HepG2 (cell line): ENCODE data around the gene DCAF4L1. TPM values are rescaled to one million over a fixed set of nuclear protein-coding genes. Genes with fewer than 3 reads are reported as not detected.
A peak's percentile ranks its signal among the peaks of the same experiment; 100 is the strongest.

Source experiments
- DNMT3B ChIP-seq: conservative IDR thresholded peaks from 2 replicates; pipeline ENCODE4 v1.6.1; 2016; ENCODE audit warnings: missing biosample characterization, control low read depth
- ERF ChIP-seq: IDR thresholded peaks from 2 replicates; pipeline ENCODE4 v1.6.1; 2018; ENCODE audit warnings: missing biosample characterization, missing genetic modification reagents
- HMGA1 ChIP-seq: sonication (generic); formaldehyde crosslinking; conservative IDR thresholded peaks from 2 replicates; pipeline ENCODE4 v1.4.0; 2020; ENCODE audit warnings: missing genetic modification reagents
- JUNB ChIP-seq: sonication (generic); formaldehyde crosslinking; IDR thresholded peaks from 2 replicates; pipeline ENCODE4 v1.8.0; 2022; ENCODE audit warnings: missing genetic modification reagents, mild to moderate bottlenecking, borderline replicate concordance
- KLF11 ChIP-seq: IDR thresholded peaks from 2 replicates; pipeline ENCODE4 v1.6.1; 2016; ENCODE audit warnings: missing compliant biosample characterization
- KLF15 ChIP-seq: sonication (generic); formaldehyde crosslinking; IDR thresholded peaks from 2 replicates; pipeline ENCODE4 v1.8.1; 2023; ENCODE audit warnings: borderline replicate concordance, mild to moderate bottlenecking, inconsistent platforms, missing genetic modification reagents, mixed read lengths
- MTF2 ChIP-seq: sonication (generic); formaldehyde crosslinking; IDR thresholded peaks from 2 replicates; pipeline ENCODE4 v1.5.0; 2020; ENCODE audit warnings: missing genetic modification reagents, borderline replicate concordance
- NCOA2 ChIP-seq: sonication (generic); formaldehyde crosslinking; IDR thresholded peaks from 2 replicates; pipeline ENCODE4 v1.8.0; 2022; ENCODE audit warnings: inconsistent platforms
- NFKB2 ChIP-seq: sonication (generic); formaldehyde crosslinking; IDR thresholded peaks from 2 replicates; pipeline ENCODE4 v1.4.0; 2020; ENCODE audit warnings: missing genetic modification reagents, borderline replicate concordance
- NR1H2 ChIP-seq: sonication (generic); formaldehyde crosslinking; IDR thresholded peaks from 2 replicates; pipeline ENCODE4 v1.8.1; 2022; ENCODE audit warnings: low read depth, missing genetic modification reagents, borderline replicate concordance
- RFXANK ChIP-seq: IDR thresholded peaks from 2 replicates; pipeline ENCODE4 v1.6.1; 2016
- U2AF1 ChIP-seq: fragments of 200-400 bp; formaldehyde crosslinking; optimal IDR thresholded peaks from 2 replicates; pipeline ENCODE3; 2017; ENCODE audit warnings: mild to moderate bottlenecking, low read depth, low read length
- ZBTB7A ChIP-seq: sonication (generic); formaldehyde crosslinking; IDR thresholded peaks from 2 replicates; pipeline ENCODE4 v1.8.0; 2022; ENCODE audit warnings: mild to moderate bottlenecking, missing genetic modification reagents
- ZNF205 ChIP-seq: IDR thresholded peaks from 2 replicates; pipeline ENCODE4 v1.6.1; 2018; ENCODE audit warnings: missing biosample characterization, missing genetic modification reagents
- ZNF343 ChIP-seq: sonication (generic); formaldehyde crosslinking; IDR thresholded peaks from 2 replicates; pipeline ENCODE4 v1.4.0; 2020; ENCODE audit warnings: mild to moderate bottlenecking, missing genetic modification reagents
- ZNF75D ChIP-seq: sonication (generic); formaldehyde crosslinking; IDR thresholded peaks from 2 replicates; pipeline ENCODE4 v1.8.1; 2023; ENCODE audit warnings: missing genetic modification reagents, mild to moderate bottlenecking, borderline replicate concordance
- polyA plus RNA-seq, 8 experiments: library from polyadenylated mRNA; depleted of rRNA in 3 of 8; stranded (reverse) in 7 of 8; unstranded in 1 of 8; fragments of >200 nt; fragmentation: Illumina TruSeq in 4 of 8; extraction: Trizol in 4 of 8; gene quantifications; 2 replicates each; pipeline versions ENCODE4 v1.2.1 to v1.2.3, GENCODE V29; 2011 to 2016; ENCODE audit warnings: low read depth in 4 of 8, missing spikeins in 1 of 8, mixed read lengths in 1 of 8; ENCODE audit not compliant: insufficient read depth in 1 of 8
- total RNA-seq, 5 experiments: library from RNA; depleted of rRNA; stranded (reverse); fragments of >200 nt; fragmentation: Illumina TruSeq; extraction: Trizol; gene quantifications; 2 replicates each; pipeline ENCODE4 v1.2.3, GENCODE V29; 2016; ENCODE audit warnings: low read depth in 1 of 5
- TF ChIP-seq, protein P1 (sequence below): sonication (generic); formaldehyde crosslinking; IDR thresholded peaks from 2 replicates; pipeline ENCODE4 v1.8.1; 2023; ENCODE audit warnings: missing genetic modification reagents, mild to moderate bottlenecking, borderline replicate concordance
- TF ChIP-seq, protein P2 (sequence below): sonication (generic); formaldehyde crosslinking; IDR thresholded peaks from 2 replicates; pipeline ENCODE4 v1.8.0; 2023; ENCODE audit warnings: mild to moderate bottlenecking, missing genetic modification reagents
- TF ChIP-seq, protein P3 (sequence below): IDR thresholded peaks from 2 replicates; pipeline ENCODE4 v1.6.1; 2018; ENCODE audit warnings: missing genetic modification reagents
- TF ChIP-seq, protein P4 (sequence below): sonication (generic); formaldehyde crosslinking; IDR thresholded peaks from 2 replicates; pipeline ENCODE4 v1.4.0; 2020; ENCODE audit warnings: missing genetic modification reagents, borderline replicate concordance
- TF ChIP-seq, protein P5 (sequence below): sonication (generic); formaldehyde crosslinking; IDR thresholded peaks from 2 replicates; pipeline ENCODE4 v1.9.0; 2021; ENCODE audit warnings: missing genetic modification reagents, borderline replicate concordance

DCAF4L1 gene
- total and polyA plus RNA-seq, 2 of the 13 experiments (the other 11 are each of a cell fraction or from before 2014, with no cell fraction given) = 0.05 to 0.09 TPM

DNA sequence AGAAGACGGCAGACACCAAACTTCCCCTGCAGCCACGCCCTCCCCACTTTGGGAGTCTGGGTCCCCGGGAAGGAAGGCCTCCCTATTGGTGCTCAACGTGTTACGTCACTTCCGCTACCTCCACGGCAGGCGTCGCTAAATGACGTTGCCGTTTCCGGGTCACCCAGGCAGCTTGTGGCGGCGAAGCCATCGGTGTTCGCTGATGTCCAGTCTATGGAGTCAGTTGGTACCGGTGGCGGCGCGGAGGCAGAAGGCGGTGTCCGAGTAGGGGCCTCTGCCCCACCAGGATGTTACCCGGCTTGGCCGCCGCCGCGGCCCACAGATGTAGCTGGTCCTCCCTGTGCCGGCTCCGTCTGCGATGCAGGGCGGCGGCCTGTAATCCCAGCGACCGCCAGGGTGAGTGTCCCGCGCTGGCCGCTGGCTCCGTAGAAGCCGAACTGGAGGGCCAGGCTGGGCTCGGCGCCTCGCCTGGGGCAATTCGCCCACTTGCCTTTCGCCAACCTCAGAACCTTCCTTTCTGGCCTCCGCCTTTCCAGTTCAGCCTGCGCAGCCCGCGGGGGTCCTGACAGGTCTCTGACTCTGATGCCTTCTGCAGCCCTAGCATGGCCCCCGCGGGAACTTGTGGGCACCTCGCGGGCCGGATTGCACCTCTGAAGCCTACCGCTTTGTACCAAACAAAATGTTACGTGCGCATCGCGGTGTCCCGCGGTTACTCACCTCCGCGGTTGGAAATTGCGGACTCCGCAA is 9.0 kb downstream of the DCAF4L1 start, which contains the start of gene SLC30A9 (continued):
- TF ChIP-seq ZNF343 (CRISPR knock-in tag) (no peak), NFKB2 (CRISPR knock-in tag) (peak; percentile 84; the same call in 1 of the 2 replicates), RFXANK (no peak), NCOA2 (CRISPR knock-in tag) (no peak; the same call in 1 of the 2 replicates), NR1H2 (CRISPR knock-in tag) (no peak), ZNF75D (CRISPR knock-in tag) (0 out of 2 replicates have a peak, but pooled peaks have one; percentile 52), ZNF205 (no peak), KLF15 (CRISPR knock-in tag) (no peak; the same call in 1 of the 2 replicates), MTF2 (CRISPR knock-in tag) (0 out of 2 replicates have a peak, but pooled peaks have one; percentile 83), ZBTB7A (CRISPR knock-in tag) (0 out of 2 replicates have a peak, but pooled peaks have one; percentile 13), JUNB (CRISPR knock-in tag) (no peak), KLF11 (CRISPR knock-in tag) (no peak), ERF (peak; percentile 76), HMGA1 (no peak), U2AF1 (no peak), DNMT3B (no peak)
- TF ChIP-seq, protein P1, sequence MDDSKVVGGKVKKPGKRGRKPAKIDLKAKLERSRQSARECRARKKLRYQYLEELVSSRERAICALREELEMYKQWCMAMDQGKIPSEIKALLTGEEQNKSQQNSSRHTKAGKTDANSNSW (CRISPR knock-in tag) = 0 out of 2 replicates have a peak, but pooled peaks have one; percentile 45
- TF ChIP-seq, protein P2, sequence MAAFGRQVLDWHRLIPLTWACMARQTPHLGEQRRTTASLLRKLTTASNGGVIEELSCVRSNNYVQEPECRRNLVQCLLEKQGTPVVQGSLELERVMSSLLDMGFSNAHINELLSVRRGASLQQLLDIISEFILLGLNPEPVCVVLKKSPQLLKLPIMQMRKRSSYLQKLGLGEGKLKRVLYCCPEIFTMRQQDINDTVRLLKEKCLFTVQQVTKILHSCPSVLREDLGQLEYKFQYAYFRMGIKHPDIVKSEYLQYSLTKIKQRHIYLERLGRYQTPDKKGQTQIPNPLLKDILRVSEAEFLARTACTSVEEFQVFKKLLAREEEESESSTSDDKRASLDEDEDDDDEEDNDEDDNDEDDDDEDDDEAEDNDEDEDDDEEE (CRISPR knock-in tag) = peak; percentile 71; the same call in 1 of the 2 replicates
- TF ChIP-seq, protein P3, sequence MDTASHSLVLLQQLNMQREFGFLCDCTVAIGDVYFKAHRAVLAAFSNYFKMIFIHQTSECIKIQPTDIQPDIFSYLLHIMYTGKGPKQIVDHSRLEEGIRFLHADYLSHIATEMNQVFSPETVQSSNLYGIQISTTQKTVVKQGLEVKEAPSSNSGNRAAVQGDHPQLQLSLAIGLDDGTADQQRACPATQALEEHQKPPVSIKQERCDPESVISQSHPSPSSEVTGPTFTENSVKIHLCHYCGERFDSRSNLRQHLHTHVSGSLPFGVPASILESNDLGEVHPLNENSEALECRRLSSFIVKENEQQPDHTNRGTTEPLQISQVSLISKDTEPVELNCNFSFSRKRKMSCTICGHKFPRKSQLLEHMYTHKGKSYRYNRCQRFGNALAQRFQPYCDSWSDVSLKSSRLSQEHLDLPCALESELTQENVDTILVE (CRISPR knock-in tag) = peak; percentile 34
- TF ChIP-seq, protein P4, sequence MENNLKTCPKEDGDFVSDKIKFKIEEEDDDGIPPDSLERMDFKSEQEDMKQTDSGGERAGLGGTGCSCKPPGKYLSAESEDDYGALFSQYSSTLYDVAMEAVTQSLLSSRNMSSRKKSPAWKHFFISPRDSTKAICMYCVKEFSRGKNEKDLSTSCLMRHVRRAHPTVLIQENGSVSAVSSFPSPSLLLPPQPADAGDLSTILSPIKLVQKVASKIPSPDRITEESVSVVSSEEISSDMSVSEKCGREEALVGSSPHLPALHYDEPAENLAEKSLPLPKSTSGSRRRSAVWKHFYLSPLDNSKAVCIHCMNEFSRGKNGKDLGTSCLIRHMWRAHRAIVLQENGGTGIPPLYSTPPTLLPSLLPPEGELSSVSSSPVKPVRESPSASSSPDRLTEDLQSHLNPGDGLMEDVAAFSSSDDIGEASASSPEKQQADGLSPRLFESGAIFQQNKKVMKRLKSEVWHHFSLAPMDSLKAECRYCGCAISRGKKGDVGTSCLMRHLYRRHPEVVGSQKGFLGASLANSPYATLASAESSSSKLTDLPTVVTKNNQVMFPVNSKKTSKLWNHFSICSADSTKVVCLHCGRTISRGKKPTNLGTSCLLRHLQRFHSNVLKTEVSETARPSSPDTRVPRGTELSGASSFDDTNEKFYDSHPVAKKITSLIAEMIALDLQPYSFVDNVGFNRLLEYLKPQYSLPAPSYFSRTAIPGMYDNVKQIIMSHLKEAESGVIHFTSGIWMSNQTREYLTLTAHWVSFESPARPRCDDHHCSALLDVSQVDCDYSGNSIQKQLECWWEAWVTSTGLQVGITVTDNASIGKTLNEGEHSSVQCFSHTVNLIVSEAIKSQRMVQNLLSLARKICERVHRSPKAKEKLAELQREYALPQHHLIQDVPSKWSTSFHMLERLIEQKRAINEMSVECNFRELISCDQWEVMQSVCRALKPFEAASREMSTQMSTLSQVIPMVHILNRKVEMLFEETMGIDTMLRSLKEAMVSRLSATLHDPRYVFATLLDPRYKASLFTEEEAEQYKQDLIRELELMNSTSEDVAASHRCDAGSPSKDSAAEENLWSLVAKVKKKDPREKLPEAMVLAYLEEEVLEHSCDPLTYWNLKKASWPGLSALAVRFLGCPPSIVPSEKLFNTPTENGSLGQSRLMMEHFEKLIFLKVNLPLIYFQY (CRISPR knock-in tag) = peak; percentile 67; the same call in 1 of the 2 replicates
- TF ChIP-seq, protein P5, sequence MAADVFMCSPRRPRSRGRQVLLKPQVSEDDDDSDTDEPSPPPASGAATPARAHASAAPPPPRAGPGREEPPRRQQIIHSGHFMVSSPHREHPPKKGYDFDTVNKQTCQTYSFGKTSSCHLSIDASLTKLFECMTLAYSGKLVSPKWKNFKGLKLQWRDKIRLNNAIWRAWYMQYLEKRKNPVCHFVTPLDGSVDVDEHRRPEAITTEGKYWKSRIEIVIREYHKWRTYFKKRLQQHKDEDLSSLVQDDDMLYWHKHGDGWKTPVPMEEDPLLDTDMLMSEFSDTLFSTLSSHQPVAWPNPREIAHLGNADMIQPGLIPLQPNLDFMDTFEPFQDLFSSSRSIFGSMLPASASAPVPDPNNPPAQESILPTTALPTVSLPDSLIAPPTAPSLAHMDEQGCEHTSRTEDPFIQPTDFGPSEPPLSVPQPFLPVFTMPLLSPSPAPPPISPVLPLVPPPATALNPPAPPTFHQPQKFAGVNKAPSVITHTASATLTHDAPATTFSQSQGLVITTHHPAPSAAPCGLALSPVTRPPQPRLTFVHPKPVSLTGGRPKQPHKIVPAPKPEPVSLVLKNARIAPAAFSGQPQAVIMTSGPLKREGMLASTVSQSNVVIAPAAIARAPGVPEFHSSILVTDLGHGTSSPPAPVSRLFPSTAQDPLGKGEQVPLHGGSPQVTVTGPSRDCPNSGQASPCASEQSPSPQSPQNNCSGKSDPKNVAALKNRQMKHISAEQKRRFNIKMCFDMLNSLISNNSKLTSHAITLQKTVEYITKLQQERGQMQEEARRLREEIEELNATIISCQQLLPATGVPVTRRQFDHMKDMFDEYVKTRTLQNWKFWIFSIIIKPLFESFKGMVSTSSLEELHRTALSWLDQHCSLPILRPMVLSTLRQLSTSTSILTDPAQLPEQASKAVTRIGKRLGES (CRISPR knock-in tag) = no peak
